HG03066 (cell line): Measurements from ENCODE around the gene MYCBP2.
"Not testable (repeated sequence)": the region's sequence is repeated elsewhere in the genome, so short reads cannot be mapped to it uniquely, and the experiment has no call there.

ENCODE experiments used
- ATAC-seq: cut with Tn5 transposase; IDR thresholded peaks from one replicate; pipeline ENCODE4 v1.9.1; 2021; ENCODE audit warnings: low read depth; ENCODE audit not compliant: unreplicated experiment

The MYCBP2 gene

GRCh38 chr13:77338329-77338728 is 11.4 kb upstream of the MYCBP2 start:
- ATAC-seq, result peak; percentile 52

- no peak for ATAC-seq
Measured at GRCh38 chr13:77337159-77337558, 10.3 kb upstream of the MYCBP2 start.

DNA sequence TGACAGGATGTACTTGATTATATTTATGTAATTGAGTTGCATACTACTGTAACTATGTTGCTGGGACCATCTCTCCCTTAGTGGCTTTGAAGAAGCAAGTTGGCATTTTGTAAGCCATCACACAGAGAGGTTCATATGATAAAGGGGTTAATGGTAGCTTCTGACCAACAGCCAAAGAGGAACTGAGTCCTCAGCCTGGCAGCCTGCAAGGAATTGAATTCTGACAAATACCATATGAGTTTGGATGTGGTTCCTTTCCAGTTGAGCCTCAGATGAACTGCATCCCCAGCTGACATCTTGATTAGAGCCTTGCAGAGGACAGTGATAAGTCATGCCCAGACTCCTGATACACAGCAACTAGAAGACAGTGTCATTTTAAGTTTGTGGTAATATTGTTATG is 8.6 kb upstream of the MYCBP2 start:
- no peak for ATAC-seq

GRCh38 chr13:77333594-77333993 is 6.7 kb upstream of the MYCBP2 start:
- no peak for ATAC-seq

DNA sequence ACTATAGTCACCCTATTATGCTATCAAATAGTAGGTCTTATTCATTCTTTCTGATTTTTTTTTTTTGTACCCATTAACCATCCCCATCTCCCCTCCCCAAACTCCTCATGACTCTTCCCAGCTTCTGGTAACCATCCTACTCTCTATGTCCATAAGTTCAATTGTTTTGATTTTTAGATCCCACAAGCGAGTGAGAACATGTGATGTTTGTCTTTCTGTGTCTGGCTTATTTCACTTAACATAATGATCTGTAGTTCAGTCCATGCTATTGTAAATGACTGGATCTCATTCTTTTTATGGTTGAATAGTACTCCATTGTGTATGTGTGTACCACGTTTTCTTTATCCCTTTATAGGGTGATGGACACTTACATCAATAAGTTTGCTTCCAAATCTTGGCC is 4.5 kb upstream of the MYCBP2 start:
- ATAC-seq, result no peak

GRCh38 chr13:77329911-77330584 is 3.2 kb upstream of the MYCBP2 start:
- ATAC-seq, result no peak

- peak; percentile 54 for ATAC-seq
Measured at GRCh38 chr13:77329133-77329910, 2.4 kb upstream of the MYCBP2 start.

DNA sequence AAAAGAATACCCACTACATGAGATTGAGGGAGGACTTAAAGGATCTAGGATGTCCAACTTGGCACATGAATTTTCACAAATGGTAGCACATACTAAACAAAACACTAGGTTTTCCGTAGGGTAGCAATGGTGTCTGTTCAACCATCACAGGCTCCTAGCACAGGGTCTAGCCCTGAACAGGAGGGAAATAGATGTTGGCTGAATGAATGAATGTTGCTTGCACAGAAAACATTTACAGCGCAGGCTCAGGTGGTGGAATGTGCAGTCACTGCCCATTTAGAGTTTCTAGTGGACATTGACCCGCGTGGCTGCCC is 1.9 kb upstream of the MYCBP2 start:
- peak; percentile 8 for ATAC-seq

GRCh38 chr13:77325371-77325980 is 1.4 kb downstream of the MYCBP2 start:
- no peak for ATAC-seq

DNA sequence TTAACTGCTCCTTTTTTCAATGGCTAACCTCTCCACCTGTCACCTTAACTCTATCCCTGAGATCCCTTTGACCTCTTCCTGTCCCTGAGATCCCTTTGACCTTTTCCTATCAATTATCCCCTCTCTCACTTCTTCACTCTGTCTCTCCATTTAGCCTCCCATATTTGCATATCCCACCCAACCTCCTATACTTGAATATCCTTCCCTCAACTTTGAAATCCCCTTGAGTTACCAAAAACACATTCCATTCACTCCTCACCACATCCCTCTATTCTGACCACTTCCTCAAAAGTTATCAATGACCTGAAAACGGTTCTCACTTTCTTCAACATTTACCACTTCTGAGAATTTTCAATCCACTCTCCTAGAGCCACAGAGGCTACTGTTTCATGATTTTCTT is 3.0 kb downstream of the MYCBP2 start:
- no peak for ATAC-seq

GRCh38 chr13:77319536-77319935 is 7.4 kb downstream of the MYCBP2 start:
- ATAC-seq, result no peak

DNA sequence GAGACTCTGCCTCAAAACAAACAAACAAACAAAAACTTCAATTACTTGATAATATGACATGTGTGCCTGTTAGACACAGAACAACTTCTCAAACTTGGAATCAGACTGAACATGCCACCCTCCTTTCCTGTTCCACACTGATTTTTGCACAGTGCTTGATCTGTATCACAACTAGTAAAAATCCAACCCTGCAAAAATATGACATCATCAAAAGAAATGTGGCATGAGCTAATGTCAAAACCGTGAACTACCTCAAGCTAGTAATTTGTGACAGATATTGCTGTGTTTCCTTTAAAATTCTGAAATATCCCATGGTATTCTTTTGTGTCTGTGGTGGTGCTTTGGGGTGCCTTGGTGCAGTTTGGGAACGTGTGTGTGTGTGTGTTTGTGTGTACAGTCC is 8.2 kb downstream of the MYCBP2 start:
- ATAC-seq, result no peak

DNA sequence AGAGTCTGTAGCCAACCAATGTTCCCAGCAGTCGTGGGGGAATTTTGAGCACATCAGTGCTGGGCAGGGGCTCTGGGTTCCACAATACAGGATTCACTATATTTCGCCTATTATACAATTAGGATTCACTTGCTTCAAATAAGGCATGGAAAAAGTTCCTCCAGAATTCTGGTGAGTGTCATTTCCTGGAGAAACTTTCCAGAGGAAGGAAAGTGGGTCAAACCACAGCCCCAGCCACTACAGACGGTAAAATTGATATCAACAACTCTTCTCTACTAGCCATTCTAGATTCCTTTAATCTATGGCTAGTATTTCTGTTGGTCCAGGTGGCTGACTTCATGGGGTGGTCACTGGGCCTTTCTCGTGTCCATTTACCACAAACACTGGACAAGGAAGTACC is 10.5 kb downstream of the MYCBP2 start:
- no peak for ATAC-seq

GRCh38 chr13:77315509-77315908 is 11.4 kb downstream of the MYCBP2 start:
- ATAC-seq, result not testable (repeated sequence)

DNA sequence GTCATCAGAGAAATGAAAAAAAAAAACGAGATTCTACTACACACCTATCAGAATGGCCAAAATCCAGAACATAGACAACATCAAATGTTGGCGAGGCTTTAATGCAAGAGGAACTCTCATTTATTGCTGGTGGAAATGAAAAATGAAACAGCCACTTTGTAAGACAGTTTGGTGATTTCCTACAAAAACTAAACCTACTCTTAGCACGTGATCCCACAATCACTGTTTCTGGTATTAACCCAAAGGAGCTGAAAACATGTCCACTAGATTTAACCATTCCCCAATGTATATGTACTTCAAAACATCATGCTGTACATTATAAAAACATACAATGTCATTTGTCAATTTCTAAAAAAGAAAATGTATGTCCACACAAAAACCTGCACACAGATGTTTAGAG is 13.0 kb downstream of the MYCBP2 start:
- ATAC-seq, result no peak

DNA sequence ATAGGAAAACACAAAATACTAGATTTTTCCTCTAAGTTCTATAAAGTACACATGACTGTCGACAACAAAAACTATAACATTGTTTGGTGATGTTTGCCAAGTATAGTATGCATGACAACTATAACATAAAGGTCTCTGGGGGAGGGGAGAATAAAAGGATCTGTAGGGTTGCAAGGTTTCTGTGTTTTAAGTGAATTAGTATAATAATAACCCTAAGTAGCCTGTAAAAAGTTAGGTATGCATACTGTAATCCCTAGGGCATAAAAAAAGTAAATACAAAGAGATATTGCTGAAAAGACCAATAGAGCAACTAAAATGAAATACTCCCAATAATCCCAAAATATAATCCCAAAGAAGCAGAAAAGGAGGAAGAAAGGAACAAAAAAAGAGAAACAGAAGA is 14.6 kb downstream of the MYCBP2 start:
- no peak for ATAC-seq

GRCh38 chr13:77310579-77311279 is 16.2 kb downstream of the MYCBP2 start:
- ATAC-seq, result no peak

- no peak for ATAC-seq
Measured at GRCh38 chr13:77310161-77310560, 16.7 kb downstream of the MYCBP2 start.

DNA sequence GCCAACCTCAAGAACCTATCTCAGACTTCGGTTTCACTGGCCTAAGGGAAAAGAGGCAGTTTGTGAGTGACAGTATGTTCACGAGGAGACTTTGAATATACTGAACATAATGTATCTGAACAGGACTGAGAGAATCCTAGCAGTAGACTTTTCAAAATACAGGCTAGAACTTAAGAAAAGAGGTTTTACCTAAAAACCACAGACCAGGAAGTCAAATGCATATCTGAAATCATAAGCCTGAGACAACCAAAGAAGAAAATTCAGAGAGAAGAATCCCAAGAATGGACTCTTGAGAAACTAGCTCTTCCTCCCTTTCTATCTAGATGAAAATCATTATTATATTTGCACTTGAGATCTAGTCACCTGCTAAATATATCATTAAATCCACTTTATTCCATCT is 17.6 kb downstream of the MYCBP2 start:
- no peak for ATAC-seq

GRCh38 chr13:77306458-77306857 is 20.4 kb downstream of the MYCBP2 start:
- no peak for ATAC-seq

DNA sequence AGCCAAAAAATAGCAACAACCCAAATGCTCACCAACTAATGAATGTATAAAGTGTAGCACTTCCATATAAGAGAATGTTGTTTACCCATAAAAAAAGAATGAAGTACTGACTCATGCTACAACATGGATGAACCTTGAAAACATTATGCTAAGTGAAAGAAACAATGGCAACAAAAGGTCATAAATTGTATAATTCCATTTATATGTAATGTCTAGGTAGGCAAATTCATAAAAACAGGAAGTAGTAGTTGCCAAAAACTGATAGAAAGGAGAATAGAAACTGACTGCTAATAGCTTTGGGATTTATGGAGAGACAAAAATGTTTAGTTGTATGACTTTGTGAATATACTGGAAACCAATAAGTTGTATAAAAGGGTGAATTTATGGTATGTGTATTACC is 21.6 kb downstream of the MYCBP2 start:
- ATAC-seq, result no peak
